Mononuclear cell (primary cell): Measurements from ENCODE around the gene KNCN. TPM values are rescaled to one million over a fixed set of nuclear protein-coding genes. Genes with fewer than 3 reads are reported as not detected.
A peak's percentile ranks its signal among the peaks of the same experiment; 100 is the strongest.

Experiments used
- H3K27me3 ChIP-seq: 2 replicates; pipeline ENCODE4 v1.6.0; 2011; ENCODE audit warnings: low read length, control low read depth; ENCODE audit not compliant: insufficient read depth
- H3K4me1 ChIP-seq: 2 replicates; pipeline ENCODE4 v1.5.1; 2011; ENCODE audit warnings: mild to moderate bottlenecking, low read length, control low read depth; ENCODE audit not compliant: insufficient read depth
- H3K4me3 ChIP-seq: 2 replicates; pipeline ENCODE4 v1.5.1; 2011; ENCODE audit warnings: mild to moderate bottlenecking, low read length, moderate library complexity
- H3K9me3 ChIP-seq: 2 replicates; pipeline ENCODE4 v1.5.1; 2011; ENCODE audit warnings: low read depth, mild to moderate bottlenecking, control low read depth, low read length
- total RNA-seq: library from RNA; depleted of rRNA; stranded (reverse); fragments of >200 nt; gene quantifications from one replicate; pipeline ENCODE4 v1.2.3, GENCODE V29; 2012

KNCN gene
- total RNA-seq, 1 donor, result 0.10 TPM

GRCh38 chr1:46543382-46543760, 8.1 kb downstream of the KNCN start:
- Histone ChIP-seq H3K4me1 (no peaks in the 10 kb centered on the region), H3K4me3 (no peak overlapping the region), H3K27me3 (peaks cover 30% of the 10 kb centered on the region), H3K9me3 (no peaks in the 10 kb centered on the region)

GRCh38 chr1:46539972-46540371, 11.5 kb downstream of the KNCN start:
- no peak overlapping the region for H3K4me3 ChIP-seq
- H3K4me1 ChIP-seq, result no peaks in the 10 kb centered on the region
- no peaks in the 10 kb centered on the region for H3K9me3 ChIP-seq
- H3K27me3 ChIP-seq, result peaks cover 32% of the 10 kb centered on the region

DNA sequence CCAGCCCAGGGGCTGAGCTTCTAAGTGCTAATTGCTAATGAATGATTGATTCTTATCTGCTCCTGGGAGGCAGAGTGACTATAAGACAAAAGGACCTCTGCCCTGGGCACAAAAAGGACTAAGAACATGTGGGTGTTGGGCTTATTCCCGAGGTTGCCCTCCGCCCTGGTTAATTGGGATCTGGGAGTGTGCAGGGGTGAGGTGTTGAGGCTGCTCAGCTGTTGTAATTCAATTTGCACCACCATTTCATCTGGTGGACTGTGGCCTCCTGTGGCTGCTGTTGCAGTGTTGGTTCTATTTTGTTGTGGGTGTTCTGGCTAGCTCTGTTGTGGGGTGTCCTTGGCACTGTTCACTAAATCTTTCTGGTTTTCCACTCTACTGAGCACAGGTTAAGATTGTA, 13.3 kb downstream of the KNCN start:
- no peaks in the 10 kb centered on the region for H3K9me3 ChIP-seq
- H3K4me3 ChIP-seq, result no peak overlapping the region
- H3K4me1 ChIP-seq, result peaks cover 7% of the 10 kb centered on the region
- peaks cover 27% of the 10 kb centered on the region for H3K27me3 ChIP-seq

GRCh38 chr1:46537651-46538050, 13.8 kb downstream of the KNCN start:
- Histone ChIP-seq H3K4me1 (peaks cover 9% of the 10 kb centered on the region), H3K9me3 (no peaks in the 10 kb centered on the region), H3K4me3 (no peak overlapping the region), H3K27me3 (peaks cover 26% of the 10 kb centered on the region)

DNA sequence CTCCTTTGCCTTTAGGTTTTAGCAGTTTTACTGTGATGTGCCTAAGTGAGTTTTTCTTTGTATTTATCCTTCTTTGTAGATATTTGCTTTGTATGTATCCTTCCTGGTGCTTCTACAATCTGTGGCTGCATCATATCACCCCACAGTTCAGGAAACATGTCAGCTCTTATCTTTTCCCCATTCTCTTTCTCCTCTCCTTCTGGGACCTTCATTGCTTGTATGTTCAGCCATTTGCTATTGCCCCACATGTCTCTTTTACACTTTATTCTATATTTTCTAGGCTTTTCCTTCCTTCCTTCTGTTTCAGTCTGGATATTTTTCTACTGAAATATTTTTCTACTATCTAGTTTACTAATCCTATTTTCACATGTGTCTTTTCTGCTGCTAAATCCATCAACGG, 14.9 kb downstream of the KNCN start:
- Histone ChIP-seq H3K27me3 (peaks cover 31% of the 10 kb centered on the region), H3K4me1 (peaks cover 13% of the 10 kb centered on the region), H3K4me3 (no peak overlapping the region), H3K9me3 (no peaks in the 10 kb centered on the region)

DNA sequence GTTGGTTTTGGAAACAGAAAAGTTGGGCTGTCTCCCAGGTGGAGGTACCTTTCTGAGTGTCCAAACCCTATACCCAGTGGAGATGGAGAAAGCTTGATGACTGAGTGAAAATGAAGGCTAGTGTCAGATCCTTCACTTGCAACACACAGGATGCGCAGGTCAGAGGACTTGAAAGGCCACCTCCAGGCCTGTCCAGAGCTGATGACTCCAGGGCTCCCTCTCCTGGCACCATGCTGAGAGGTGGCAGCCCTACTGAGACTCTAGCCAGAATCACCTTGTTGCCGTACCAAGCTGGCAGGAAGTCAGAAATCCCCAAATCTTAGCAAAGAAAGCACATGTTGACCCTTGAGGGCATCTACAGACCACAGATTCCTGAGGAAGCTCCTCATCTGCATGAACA, 16.4 kb downstream of the KNCN start:
- H3K4me1 ChIP-seq, result peaks cover 13% of the 10 kb centered on the region
- no peaks in the 10 kb centered on the region for H3K9me3 ChIP-seq
- H3K27me3 ChIP-seq, result peaks cover 31% of the 10 kb centered on the region
- no peak overlapping the region for H3K4me3 ChIP-seq

DNA sequence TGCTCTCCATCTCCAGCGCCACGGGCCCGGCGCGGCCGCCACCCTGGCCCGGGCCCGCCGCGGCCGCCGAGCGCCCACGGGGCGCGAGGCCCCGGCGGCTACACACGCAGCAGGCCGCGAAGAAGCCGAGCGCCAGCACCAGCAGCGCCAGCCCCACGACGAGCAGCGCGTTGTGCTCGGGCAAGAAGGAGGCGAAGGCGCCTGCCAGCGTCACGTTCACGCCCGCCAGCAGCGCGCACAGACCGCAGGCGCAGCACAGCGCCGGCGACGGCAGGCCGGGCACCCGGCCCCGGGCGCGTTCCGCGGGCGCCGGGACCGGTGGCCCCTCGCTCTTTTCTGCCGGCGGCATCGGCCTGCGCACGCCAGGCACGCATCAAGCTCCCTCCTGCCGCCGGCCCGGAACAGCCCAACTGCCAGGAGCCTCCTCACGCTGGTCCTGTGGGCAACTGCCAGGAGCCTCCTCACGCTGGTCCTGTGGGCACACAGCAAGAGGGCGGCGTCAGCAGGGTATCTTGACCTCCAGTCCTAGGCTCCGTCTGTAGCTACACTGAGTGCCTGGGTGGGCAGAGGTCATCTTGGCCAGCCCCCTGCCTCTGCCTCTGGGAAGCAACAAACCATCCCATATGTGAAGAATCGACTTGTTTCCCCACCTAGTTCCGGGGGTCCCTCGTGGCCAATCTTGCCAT, 18.1 kb downstream of the KNCN start:
- peak overlapping the region; percentile 16 for H3K4me3 ChIP-seq
- H3K9me3 ChIP-seq, result no peaks in the 10 kb centered on the region
- H3K27me3 ChIP-seq, result peaks cover 42% of the 10 kb centered on the region
- H3K4me1 ChIP-seq, result peaks cover 13% of the 10 kb centered on the region

GRCh38 chr1:46532498-46533178, 18.8 kb downstream of the KNCN start:
- Histone ChIP-seq H3K27me3 (peaks cover 43% of the 10 kb centered on the region), H3K4me3 (no peak overlapping the region), H3K9me3 (no peaks in the 10 kb centered on the region), H3K4me1 (peaks cover 13% of the 10 kb centered on the region)

DNA sequence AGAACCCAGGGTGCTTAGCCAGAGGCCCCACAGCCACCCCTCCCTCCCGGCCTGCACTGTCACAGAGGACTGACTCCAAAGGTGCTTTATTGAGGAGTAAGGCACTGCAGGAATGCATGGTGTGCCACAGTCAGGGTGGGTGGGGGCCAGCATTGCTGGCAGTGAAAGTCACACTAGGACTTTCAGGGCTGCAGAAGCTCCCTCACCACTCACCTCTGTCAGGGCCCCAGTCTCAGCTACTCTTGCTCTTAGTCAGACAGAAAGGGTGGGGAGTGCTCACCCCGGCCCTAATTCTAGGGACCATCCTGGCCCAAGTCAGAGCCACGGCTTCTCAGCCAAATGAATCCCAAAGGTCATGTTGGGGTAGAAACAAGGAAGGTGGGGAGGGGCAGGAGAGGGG, 19.4 kb downstream of the KNCN start:
- H3K27me3 ChIP-seq, result peaks cover 43% of the 10 kb centered on the region
- no peaks in the 10 kb centered on the region for H3K9me3 ChIP-seq
- no peak overlapping the region for H3K4me3 ChIP-seq
- peaks cover 13% of the 10 kb centered on the region for H3K4me1 ChIP-seq

GRCh38 chr1:46530791-46531409, 20.5 kb downstream of the KNCN start:
- peaks cover 42% of the 10 kb centered on the region for H3K27me3 ChIP-seq
- H3K4me3 ChIP-seq, result no peak overlapping the region
- H3K4me1 ChIP-seq, result peaks cover 13% of the 10 kb centered on the region
- no peaks in the 10 kb centered on the region for H3K9me3 ChIP-seq

- peaks cover 41% of the 10 kb centered on the region for H3K27me3 ChIP-seq
- H3K4me3 ChIP-seq, result no peak overlapping the region
- no peaks in the 10 kb centered on the region for H3K9me3 ChIP-seq
- peaks cover 13% of the 10 kb centered on the region for H3K4me1 ChIP-seq
Observed at GRCh38 chr1:46530311-46530710, 21.1 kb downstream of the KNCN start.

GRCh38 chr1:46529031-46529630, 22.3 kb downstream of the KNCN start:
- Histone ChIP-seq H3K27me3 (peaks cover 35% of the 10 kb centered on the region), H3K4me1 (peaks cover 13% of the 10 kb centered on the region), H3K9me3 (no peaks in the 10 kb centered on the region), H3K4me3 (no peak overlapping the region)

DNA sequence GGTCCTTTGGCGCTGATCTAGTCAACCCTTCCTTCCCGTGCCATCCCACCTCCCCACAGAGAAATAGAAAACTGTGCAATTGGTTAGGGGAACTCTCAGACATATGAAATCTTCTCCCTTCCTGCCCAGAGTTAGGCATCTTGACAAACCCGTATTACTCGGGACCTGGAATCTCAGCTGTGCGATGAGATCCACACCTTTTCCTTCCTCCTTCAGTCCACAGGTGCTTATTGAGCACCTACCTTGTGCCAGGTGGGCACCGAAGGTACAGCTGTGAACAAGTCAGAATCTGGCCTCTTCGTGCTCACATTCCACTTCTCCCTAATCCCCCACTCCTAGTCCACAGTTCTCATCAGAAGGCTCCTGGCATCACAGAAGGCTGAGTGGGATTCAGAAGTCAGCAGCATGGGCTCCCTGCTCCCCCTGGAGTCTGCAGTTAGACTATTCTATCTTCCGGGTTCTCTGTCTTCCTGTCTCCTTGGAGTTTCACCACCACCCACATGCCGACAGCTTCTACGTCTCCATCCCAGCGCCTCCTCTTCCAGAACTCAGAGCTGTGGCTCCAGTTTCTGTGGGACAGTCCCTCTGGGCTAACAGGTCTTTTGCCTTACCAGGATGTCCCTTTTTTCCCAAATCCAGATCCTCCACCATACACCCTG, 23.0 kb downstream of the KNCN start:
- H3K4me1 ChIP-seq, result peaks cover 8% of the 10 kb centered on the region
- no peak overlapping the region for H3K4me3 ChIP-seq
- H3K27me3 ChIP-seq, result peaks cover 30% of the 10 kb centered on the region
- H3K9me3 ChIP-seq, result no peaks in the 10 kb centered on the region

DNA sequence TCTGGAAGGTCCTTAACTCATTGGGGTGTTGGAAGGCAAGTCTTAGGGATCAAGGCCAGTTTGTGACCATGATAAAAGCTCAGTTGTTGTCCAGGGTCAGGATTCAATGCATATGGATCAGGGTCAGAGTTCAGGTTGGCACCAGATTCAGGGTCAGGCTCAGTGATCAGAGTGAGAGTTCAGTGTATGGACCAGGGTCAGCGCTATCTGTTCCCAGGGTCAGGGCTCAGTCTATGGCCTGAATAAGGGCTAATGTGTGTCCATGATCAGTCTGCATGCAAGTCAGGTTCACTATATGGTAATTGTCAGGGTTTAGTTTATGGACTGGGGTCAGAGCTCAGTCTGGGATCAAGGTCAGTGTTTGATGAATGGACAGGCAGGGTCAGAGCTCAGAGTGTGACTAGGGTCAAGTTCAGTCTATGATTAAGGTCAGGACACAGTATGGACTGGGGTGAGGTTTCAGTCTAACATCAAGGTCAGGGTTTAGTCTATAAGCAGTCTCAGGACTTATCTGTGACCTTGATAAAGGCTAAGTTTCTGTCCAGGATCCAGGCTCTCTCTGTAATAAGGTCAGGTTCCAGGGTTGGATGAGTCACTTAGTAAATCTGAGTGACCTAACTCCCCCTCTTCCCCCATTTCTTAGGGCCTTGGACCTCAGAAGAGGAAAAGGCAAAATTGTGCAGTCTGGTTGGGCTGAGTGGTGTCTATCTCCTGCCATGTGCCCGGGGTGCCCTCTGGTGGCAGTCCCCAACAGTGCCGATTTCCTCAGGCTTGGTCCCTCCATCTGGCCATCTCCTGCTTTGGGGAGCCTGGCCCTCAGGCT, 23.8 kb downstream of the KNCN start:
- H3K27me3 ChIP-seq, result peaks cover 29% of the 10 kb centered on the region
- peaks cover 4% of the 10 kb centered on the region for H3K4me1 ChIP-seq
- no peaks in the 10 kb centered on the region for H3K9me3 ChIP-seq
- H3K4me3 ChIP-seq, result no peak overlapping the region
